GM04504 (cell line): ENCODE data around the gene PARP1.
"Not testable (repeated sequence)": the region's sequence is repeated elsewhere in the genome, so short reads cannot be mapped to it uniquely, and the experiment has no call there.

ENCODE experiments used
- DNase-seq: peaks from one replicate; pipeline ENCODE4 v3.0.0-alpha.2; 2012; ENCODE audit warnings: low read depth

Gene PARP1

GRCh38 chr1:226407497-226408284 is at the start of gene PARP1:
Gene PARP1 (minus strand): TSS chr1:226408093. CDS start chr1:226407929, 164 bp downstream.
- DNase-seq = peak; percentile 64

- no peak for DNase-seq
Observed at GRCh38 chr1:226457307-226457712, 49.4 kb upstream of the PARP1 start.

GRCh38 chr1:226455843-226456242 is 48.0 kb upstream of the PARP1 start:
- no peak for DNase-seq

GRCh38 chr1:226454349-226454748 is 46.5 kb upstream of the PARP1 start:
- DNase-seq = no peak

GRCh38 chr1:226453015-226453704 is 45.3 kb upstream of the PARP1 start:
- no peak for DNase-seq

- no peak for DNase-seq
Observed at GRCh38 chr1:226450688-226451087, 42.8 kb upstream of the PARP1 start.

GRCh38 chr1:226449823-226450222 is 41.9 kb upstream of the PARP1 start:
- DNase-seq = no peak

GRCh38 chr1:226447932-226448665 is 40.2 kb upstream of the PARP1 start:
- DNase-seq = no peak

GRCh38 chr1:226446094-226446493 is 38.2 kb upstream of the PARP1 start:
- no peak for DNase-seq

- DNase-seq = no peak
Observed at GRCh38 chr1:226444901-226445300, 37.0 kb upstream of the PARP1 start.

GRCh38 chr1:226443439-226443838 is 35.5 kb upstream of the PARP1 start:
- peak; percentile 32 for DNase-seq

- DNase-seq = no peak
Observed at GRCh38 chr1:226443033-226443432, 35.1 kb upstream of the PARP1 start.

GRCh38 chr1:226441629-226442028 is 33.7 kb upstream of the PARP1 start:
- no peak for DNase-seq

GRCh38 chr1:226440512-226440911 is 32.6 kb upstream of the PARP1 start:
- DNase-seq = no peak

GRCh38 chr1:226438007-226438406 is 30.1 kb upstream of the PARP1 start:
- no peak for DNase-seq

GRCh38 chr1:226436855-226437491 is 29.1 kb upstream of the PARP1 start:
- DNase-seq = no peak

GRCh38 chr1:226436472-226436854 is 28.6 kb upstream of the PARP1 start:
- no peak for DNase-seq

GRCh38 chr1:226433341-226433720 is 25.4 kb upstream of the PARP1 start:
- DNase-seq = no peak

GRCh38 chr1:226432586-226433340 is 24.9 kb upstream of the PARP1 start:
- no peak for DNase-seq

- not testable (repeated sequence) for DNase-seq
Observed at GRCh38 chr1:226431898-226432297, 24.0 kb upstream of the PARP1 start.

- DNase-seq = no peak
Observed at GRCh38 chr1:226429858-226430715, 22.2 kb upstream of the PARP1 start.
